HG02973 (cell line): ENCODE data around the gene LIX1.
"Not testable (repeated sequence)": the region's sequence is repeated elsewhere in the genome, so short reads cannot be mapped to it uniquely, and the experiment has no call there.

Experiments
- ATAC-seq: cut with Tn5 transposase; IDR thresholded peaks from one replicate; pipeline ENCODE4 v1.9.1; 2021; ENCODE audit warnings: moderate library complexity; ENCODE audit not compliant: unreplicated experiment

The LIX1 gene

GRCh38 chr5:97142521-97143254, at the start of gene LIX1:
Gene LIX1 (minus strand): TSS chr5:97142611. CDS start chr5:97142576, 35 bp downstream.
- peak; percentile 76 for ATAC-seq

DNA sequence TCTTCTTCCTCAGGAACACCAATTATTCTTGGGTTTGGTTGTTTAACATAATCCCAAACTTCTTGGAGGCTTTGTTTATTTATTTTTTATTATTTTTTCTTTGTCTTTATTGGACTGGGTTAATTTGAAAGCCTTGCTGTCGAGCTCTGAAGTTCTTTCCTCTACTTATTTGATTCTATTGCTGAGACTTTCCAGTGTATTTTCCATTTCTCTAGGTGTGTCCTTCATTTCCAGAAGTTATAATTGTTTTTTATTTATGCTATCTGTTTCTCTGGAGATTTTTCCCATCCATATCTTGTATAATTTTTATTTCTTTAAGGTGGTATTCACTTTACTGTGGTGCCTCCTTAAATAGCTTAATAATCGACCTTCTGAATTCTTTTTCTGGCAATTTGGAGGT, 49.5 kb upstream of the LIX1 start:
- ATAC-seq, result no peak

DNA sequence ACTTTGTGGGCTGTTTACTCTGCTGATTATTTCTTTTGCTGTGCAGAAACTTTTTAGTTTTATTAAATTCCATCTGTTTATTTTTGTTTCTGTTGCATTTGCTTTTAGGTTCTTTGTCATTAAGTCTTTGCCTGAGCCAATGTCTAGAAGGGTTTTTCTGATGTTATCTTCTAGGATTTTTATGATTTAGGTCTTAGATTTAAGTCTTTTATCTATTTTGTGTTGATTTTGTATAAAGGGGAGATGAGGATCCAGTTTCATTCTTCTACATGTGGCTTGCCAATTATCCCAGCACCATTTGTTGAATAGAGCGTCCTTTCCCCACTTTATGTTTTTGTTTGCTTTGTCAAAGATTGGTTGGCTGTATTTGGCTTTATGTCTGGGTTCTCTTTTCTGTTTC, 47.1 kb upstream of the LIX1 start:
- not testable (repeated sequence) for ATAC-seq

DNA sequence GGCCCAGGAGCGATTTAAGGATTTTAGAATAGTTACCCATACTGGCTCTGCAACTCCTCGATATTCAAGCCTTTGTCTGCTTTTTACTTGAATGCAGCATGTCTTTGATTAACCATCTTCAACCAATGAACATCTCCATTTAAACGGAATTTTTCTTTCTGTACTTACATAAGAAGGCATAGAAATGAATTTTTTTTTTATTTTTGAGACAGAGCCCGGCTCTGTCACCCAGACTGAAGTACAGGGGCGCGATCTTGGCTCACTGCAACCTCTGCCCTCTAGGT, 41.5 kb upstream of the LIX1 start:
- ATAC-seq, result no peak

DNA sequence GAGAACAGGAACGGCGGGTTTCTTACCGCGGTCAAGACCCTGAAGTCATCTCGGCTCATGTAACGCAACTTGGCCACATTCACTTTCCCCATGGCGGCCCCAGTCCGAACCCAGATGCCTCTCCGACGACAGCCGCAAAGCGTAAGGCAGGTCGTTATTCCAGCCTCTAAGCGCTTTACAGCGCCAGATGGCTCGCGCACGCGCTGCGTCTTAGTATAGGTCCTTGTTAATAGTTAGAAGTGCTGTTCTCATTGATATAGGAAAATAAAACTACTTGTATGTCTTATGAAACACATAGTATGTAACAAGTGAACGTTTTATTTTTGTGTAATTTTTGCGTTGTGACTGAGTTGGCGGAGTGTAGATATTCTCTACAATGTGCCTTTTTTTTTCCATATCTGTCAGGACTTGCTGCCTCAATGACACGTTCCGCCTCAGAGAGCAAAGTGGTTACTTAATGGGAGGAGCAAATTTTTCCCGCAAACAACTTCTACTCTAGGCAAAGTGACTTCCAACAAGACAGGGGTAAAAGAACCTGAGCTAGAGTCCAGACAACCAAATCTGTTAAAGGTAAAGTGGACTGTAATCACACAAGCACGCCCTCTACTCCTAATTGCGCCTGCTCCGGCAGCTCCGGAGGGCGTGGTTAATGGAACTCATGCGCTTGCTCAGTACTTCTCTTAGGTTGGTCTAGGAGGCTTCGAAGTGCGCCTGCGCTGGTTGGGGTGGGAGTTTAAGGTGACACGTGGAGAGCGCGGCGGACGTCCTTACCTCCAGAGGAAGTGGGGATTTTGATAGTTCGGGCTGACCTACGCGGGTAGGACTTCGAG, 40.9 kb upstream of the LIX1 start, which contains the start of gene RIOK2:
Gene RIOK2, minus strand, starts transcription at position 148 of the 830 bp plus-strand sequence. Its CDS starts 56 bp downstream, at position 92.
- peak; percentile 92 for ATAC-seq

- ATAC-seq, result no peak
These were observed 40.2 kb upstream of the LIX1 start for GRCh38 chr5:97182571-97183099.

DNA sequence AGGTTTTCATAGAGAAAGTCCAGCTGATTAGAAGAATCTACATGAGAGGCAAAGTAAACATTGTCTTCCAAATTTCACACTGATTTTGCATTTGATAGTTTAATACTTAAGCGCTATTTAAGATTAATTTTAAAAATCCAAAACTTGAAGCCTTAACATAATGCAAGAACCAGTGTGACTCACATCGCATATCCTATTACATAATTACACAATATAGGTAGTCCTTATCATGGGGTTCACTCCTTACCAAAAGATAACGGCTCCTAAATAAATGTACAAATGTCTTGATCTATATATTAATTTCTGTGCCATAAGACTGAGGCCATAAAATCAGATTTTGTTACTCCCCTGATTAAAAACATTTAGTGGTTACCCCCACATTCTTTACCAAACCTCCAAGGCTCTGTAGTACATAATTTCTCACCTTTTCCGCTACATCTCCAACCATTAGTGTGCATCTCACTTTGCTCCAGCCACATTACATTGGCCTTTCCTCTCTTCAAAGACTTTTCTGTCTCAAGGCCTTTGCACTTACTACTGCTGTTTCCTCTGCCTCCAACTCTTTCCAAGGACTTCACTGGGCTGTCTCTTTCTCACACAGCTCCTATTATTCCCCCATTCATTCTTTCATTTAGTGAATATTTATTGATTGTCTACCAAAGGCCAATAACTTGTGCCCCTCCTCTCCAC, 39.6 kb upstream of the LIX1 start:
- ATAC-seq, result no peak

GRCh38 chr5:97179457-97179856, 37.0 kb upstream of the LIX1 start:
- not testable (repeated sequence) for ATAC-seq

DNA sequence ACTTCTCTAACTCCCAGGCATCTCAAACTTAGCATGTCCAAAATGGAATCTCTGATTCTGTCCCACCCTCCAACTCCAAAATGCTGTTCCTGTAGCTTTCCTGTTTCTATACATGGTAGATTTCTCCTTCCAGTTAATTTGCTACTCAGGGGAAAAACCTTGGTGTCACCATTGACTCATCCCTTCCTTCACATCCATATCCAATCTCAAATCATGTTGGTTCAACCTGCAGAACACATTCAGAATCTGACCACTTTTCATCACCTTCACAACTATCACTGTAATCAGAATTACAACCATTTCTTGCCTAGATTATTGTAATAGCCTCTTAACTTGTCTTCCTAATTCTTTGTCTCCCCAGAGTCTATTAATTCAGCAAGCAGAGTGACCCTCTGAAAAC, 29.8 kb upstream of the LIX1 start:
- ATAC-seq, result no peak

- no peak for ATAC-seq
These were observed 29.3 kb upstream of the LIX1 start for GRCh38 chr5:97171703-97172102.

GRCh38 chr5:97167435-97167834, 25.0 kb upstream of the LIX1 start:
- ATAC-seq, result no peak

GRCh38 chr5:97165726-97166125, 23.3 kb upstream of the LIX1 start:
- ATAC-seq, result no peak

- no peak for ATAC-seq
These were observed 22.4 kb upstream of the LIX1 start for GRCh38 chr5:97164846-97165245.

DNA sequence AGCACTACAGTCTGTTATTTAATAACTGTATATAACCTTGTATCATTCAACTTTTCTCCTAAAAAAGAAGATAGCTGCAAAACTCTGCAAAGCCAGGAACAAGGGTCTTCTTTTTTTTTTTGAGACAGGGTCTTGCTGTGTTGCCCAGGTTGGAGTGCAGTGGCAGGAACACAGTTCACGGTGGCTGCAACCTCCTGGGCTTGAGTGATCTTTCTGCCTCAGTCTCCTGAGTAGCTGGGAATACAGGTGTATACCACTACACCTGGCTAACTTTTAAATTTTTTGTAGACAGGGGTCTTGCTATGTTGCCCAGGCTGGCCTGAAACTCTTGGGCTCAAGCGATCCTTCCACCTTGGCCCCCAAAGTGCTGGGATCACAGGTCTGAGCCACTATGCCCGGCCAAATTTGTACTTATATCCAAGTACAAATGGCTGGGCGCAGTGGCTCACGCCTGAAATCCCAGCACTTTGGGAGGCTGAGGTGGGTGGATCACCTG, 21.4 kb upstream of the LIX1 start:
- ATAC-seq, result no peak

DNA sequence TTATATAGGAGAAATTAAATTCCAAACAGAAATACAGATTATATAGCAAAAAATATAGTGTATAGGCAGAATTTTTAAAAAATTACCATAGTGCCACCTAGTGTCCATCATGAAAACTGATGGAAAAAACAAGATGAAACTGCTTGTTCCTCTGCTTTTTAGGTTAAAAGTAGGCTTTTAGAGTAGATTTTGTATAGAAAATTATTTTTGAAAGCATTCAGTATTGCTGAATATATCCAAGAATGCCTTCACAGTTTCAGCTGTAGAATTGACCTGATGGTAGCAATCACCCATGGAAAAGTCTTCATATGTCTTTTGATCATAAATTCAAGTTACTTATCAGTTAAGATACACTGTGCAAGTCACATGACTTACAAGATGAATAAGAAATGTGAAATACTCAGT, 21.0 kb upstream of the LIX1 start:
- no peak for ATAC-seq

DNA sequence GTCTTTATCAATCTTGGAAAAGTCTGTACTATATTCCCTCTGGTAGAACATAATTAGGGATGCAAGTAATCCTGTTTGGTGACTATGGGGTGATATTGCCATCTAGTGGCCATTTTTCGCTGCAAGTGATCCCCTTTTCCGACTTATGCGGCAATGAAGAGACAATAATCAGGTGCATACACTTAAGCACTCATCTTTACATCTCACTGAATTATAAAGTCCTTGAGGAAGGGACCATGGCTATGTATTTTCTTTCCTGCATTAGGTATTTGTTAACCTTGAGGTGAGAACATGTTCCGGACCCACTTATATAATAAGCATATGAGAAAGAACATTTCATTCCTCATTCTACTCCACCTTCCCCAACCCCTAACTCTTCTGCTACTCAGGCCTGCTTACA, 19.6 kb upstream of the LIX1 start:
- no peak for ATAC-seq

DNA sequence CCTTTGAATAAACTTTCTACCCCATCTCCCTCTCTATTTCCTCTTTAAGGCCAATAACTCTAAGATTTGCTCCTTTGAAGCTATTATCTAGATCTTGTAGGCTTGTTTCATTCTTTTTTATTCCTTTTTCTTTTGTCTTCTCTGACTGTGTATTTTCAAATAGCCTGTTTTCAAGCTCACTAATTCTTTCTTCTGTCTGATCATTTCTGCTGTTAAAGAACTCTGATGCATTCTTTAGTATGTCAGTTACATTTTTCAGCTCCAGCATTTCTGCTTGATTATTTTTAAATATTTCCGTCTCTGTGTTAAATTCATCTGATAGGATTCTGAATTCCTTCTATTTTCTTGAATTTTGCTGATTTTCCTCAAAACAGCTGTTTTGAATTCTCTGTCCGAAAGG, 15.3 kb upstream of the LIX1 start:
- no peak for ATAC-seq

DNA sequence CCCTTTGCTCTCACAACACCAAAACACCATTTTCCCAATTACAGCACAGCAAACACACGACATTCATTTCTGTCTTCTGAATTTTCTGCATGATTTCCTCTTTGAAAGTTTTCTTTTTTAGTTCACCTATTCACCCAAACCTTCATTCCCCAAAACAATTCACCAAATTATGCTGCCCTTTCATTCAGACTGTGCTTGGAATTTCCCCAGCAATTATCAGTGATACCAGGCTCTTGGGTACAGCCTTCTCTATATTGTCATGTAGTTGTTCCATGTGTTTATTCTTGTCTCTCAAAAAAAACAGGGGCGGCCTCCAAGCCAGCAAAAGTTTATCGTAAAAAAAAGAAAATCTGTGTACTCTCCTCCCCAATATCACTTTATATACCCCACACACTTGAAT, 9.0 kb upstream of the LIX1 start:
- no peak for ATAC-seq

- ATAC-seq, result no peak
These were observed 8.0 kb upstream of the LIX1 start for GRCh38 chr5:97150401-97150800.

GRCh38 chr5:97149709-97150108, 7.3 kb upstream of the LIX1 start:
- no peak for ATAC-seq

- ATAC-seq, result no peak
These were observed 5.9 kb upstream of the LIX1 start for GRCh38 chr5:97148288-97148687.
